ENCODE measurements around the gene PTGES3L. TPM values are rescaled to one million over a fixed set of nuclear protein-coding genes. Genes with fewer than 3 reads are reported as not detected.

The PTGES3L gene
- polyA plus RNA-seq, 1 experiment: 3.3 TPM

DNA sequence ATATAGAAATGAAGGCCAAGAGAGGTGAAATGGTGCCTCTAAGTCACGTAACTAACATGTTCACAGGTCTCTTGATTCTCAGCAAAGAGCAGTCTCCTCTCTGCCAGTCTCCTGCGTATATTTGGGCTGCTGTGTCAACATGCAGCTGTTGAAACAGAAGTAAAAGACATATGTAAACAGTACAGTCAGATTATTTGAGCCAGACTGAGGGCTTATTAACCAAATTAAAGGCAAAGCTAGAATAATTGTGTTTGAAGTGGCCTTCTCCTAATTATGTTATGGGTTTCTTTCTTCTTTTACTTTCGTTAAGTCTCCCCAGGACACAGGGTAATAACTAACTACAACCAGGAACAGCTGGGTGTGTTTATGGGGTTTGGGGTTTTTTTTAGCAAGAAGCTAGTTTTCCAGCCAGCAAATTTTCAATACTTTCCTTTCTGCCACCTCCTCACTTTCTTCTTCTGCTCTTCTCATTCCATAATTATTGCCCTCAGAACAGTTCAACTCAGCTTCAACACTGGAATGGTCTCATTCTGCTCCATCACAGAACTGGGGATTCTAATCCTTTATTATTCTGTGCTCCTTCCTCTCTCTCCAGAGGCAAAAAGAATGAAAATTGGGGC lies 60.9 kb downstream of the PTGES3L start:
- H3K4me3 ChIP-seq (ENCODE audit: low read depth, low read length): no peak overlapping the region
- ChIA-PET CTCF (interaction anchor here (1.1 to 1.3 kb wide), 2 partner anchors 10 to 74 kb away, joined by 3 read pairs; partner anchors contain the start of gene AOC2), POLR2A (interaction anchor here (0.6 to 0.7 kb wide), 2 partner anchors 12 to 13 kb away, joined by 3 to 8 read pairs; no protein-coding TSS in a partner anchor)
- H3K36me3 ChIP-seq (ENCODE audit: control insufficient read depth, insufficient read depth, low read length): no peaks in the 10 kb centered on the region
- TF ChIP-seq, protein P1, sequence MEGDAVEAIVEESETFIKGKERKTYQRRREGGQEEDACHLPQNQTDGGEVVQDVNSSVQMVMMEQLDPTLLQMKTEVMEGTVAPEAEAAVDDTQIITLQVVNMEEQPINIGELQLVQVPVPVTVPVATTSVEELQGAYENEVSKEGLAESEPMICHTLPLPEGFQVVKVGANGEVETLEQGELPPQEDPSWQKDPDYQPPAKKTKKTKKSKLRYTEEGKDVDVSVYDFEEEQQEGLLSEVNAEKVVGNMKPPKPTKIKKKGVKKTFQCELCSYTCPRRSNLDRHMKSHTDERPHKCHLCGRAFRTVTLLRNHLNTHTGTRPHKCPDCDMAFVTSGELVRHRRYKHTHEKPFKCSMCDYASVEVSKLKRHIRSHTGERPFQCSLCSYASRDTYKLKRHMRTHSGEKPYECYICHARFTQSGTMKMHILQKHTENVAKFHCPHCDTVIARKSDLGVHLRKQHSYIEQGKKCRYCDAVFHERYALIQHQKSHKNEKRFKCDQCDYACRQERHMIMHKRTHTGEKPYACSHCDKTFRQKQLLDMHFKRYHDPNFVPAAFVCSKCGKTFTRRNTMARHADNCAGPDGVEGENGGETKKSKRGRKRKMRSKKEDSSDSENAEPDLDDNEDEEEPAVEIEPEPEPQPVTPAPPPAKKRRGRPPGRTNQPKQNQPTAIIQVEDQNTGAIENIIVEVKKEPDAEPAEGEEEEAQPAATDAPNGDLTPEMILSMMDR (IDR thresholded peaks at IDR 0.05; ENCODE audit: insufficient read depth, low read depth, low read length): no peak
- no peak for DNase-seq (ENCODE audit: low read depth)
- peaks cover 12% of the 10 kb centered on the region for H3K27me3 ChIP-seq (ENCODE audit: control insufficient read depth, insufficient read depth, low read length)

Small RNA genes within 50 kb of the gene (small RNA-seq; reads per million reads assigned to genes)
- gene AARSD1 (ENCODE audit: insufficient read length, low read depth, low replicate concordance): not detected
- not detected for gene RF00561 (ENCODE audit: insufficient read length, low read depth, low replicate concordance)

Other genes starting within 250 kb of the PTGES3L start
- 30.4 and 32.0 TPM in 2 replicates for gene EZH1, start 235.0 kb downstream of the PTGES3L start, polyA plus RNA-seq (2011; rRNA removed)
- 1.7 and 2.8 TPM in 2 replicates for gene RAMP2, start 218.9 kb downstream of the PTGES3L start, polyA plus RNA-seq (2011; rRNA removed)
- 143 and 181 TPM in 2 replicates for gene VPS25, start 206.6 kb downstream of the PTGES3L start, polyA plus RNA-seq (2011; rRNA removed)
- gene WNK4, start 199.5 kb downstream of the PTGES3L start, polyA plus RNA-seq (2011; rRNA removed): 2.1 and 2.9 TPM in 2 replicates
- 82.8 and 91.9 TPM in 2 replicates for gene COA3, start 181.4 kb downstream of the PTGES3L start, polyA plus RNA-seq (2011; rRNA removed)
- 0.29 and 0.45 TPM in 2 replicates for gene CNTD1, start 181.2 kb downstream of the PTGES3L start, polyA plus RNA-seq (2011; rRNA removed)
- gene BECN1, start 155.8 kb downstream of the PTGES3L start, polyA plus RNA-seq (2011; rRNA removed): 118 and 126 TPM in 2 replicates
- 65.7 and 101 TPM in 2 replicates for gene PSME3, start 146.7 kb downstream of the PTGES3L start, polyA plus RNA-seq (2011; rRNA removed)
- 0.37 and 0.43 TPM in 2 replicates for gene AOC2, start 135.5 kb downstream of the PTGES3L start, polyA plus RNA-seq (2011; rRNA removed)
- 0.10 and 0.22 TPM in 2 replicates for gene AOC3, start 128.9 kb downstream of the PTGES3L start, polyA plus RNA-seq (2011; rRNA removed)
- gene G6PC1, start 79.3 kb downstream of the PTGES3L start, polyA plus RNA-seq (2011; rRNA removed): not detected in 2 replicates
- gene AARSD1, start 15.6 kb downstream of the PTGES3L start, polyA plus RNA-seq (2011; rRNA removed): 45.2 and 51.6 TPM in 2 replicates
- gene RUNDC1, start 485 bp upstream of the PTGES3L start, polyA plus RNA-seq (2011; rRNA removed): 9.8 and 12.9 TPM in 2 replicates
- gene RPL27, start 18.3 kb upstream of the PTGES3L start, polyA plus RNA-seq (2011; rRNA removed): 3,309 and 5,343 TPM in 2 replicates
- 27.7 and 42.5 TPM in 2 replicates for gene IFI35, start 26.7 kb upstream of the PTGES3L start, polyA plus RNA-seq (2011; rRNA removed)
- gene VAT1, start 42.3 kb upstream of the PTGES3L start, polyA plus RNA-seq (2011; rRNA removed): 170 and 245 TPM in 2 replicates
- 0.89 and 1.3 TPM in 2 replicates for gene RND2, start 45.2 kb upstream of the PTGES3L start, polyA plus RNA-seq (2011; rRNA removed)
- 9.4 and 12.6 TPM in 2 replicates for gene BRCA1, start 145.3 kb upstream of the PTGES3L start, polyA plus RNA-seq (2011; rRNA removed)
- 130 and 142 TPM in 2 replicates for gene NBR1, start 191.1 kb upstream of the PTGES3L start, polyA plus RNA-seq (2011; rRNA removed)
- 7.0 and 9.3 TPM in 2 replicates for gene TMEM106A, start 231.8 kb upstream of the PTGES3L start, polyA plus RNA-seq (2011; rRNA removed)
- gene CCDC200, start 248.5 kb upstream of the PTGES3L start, polyA plus RNA-seq (2011; rRNA removed): not detected in 2 replicates

Measured in BJ (cell line).